Panc1 (cell line): ENCODE results near the gene C9orf43. TPM values are rescaled to one million over a fixed set of nuclear protein-coding genes. Genes with fewer than 3 reads are reported as not detected.
A peak's percentile ranks its signal among the peaks of the same experiment; 100 is the strongest.

ENCODE experiments used
- ATAC-seq: fragments of 200-7000 bp; cut with Tn5 transposase; 2 replicates; pipeline ENCODE4 v1.9.1; 2020; ENCODE audit warnings: mild to moderate bottlenecking, moderate library complexity
- BruUV-seq: library from RNA; stranded (reverse); fragments of 400-500 nt; replicated peaks from 2 replicates; lab custom pipeline; 2021; lab: Mats Ljungman, UMichigan
- CTCF ChIA-PET: fragments of 300-600 bp; sonication (Branson Sonifier 250); formaldehyde crosslinking; loops from one replicate; lab custom pipeline; 2022; ENCODE audit warnings: antibody characterized with exemption; lab: Charles Lee
- POLR2A ChIA-PET: fragments of 300-600 bp; sonication (Branson Sonifier 250); formaldehyde crosslinking; loops from one replicate; lab custom pipeline; 2022; ENCODE audit warnings: antibody characterized with exemption; lab: Charles Lee
- DNase-seq: peaks from one replicate; pipeline ENCODE4 v3.0.0-alpha.2; 2010; ENCODE audit warnings: low read depth, low spot score
- H3K27ac ChIP-seq: 2 replicates; pipeline ENCODE4 v1.5.1; 2011; ENCODE audit warnings: mild to moderate bottlenecking, low read length, inconsistent platforms
- H3K27me3 ChIP-seq: fragments of 200-500 bp; sonication (Bioruptor generic); 2 replicates; pipeline ENCODE4 v1.6.0; 2014; ENCODE audit warnings: low read length, inconsistent platforms; ENCODE audit not compliant: control insufficient read depth, insufficient read depth
- H3K36me3 ChIP-seq: fragments of 200-500 bp; sonication (Bioruptor generic); 2 replicates; pipeline ENCODE4 v1.5.1; 2014; ENCODE audit warnings: inconsistent platforms, mild to moderate bottlenecking, low read length, moderate library complexity; ENCODE audit not compliant: control insufficient read depth, insufficient read depth
- H3K4me1 ChIP-seq: 2 replicates; pipeline ENCODE4 v1.5.1; 2011; ENCODE audit warnings: inconsistent platforms, mild to moderate bottlenecking, low read length, moderate library complexity; ENCODE audit not compliant: control insufficient read depth, insufficient read depth
- H3K4me3 ChIP-seq, 2 experiments: 2 replicates each; pipeline ENCODE4 v1.5.1; 2011 to 2012; ENCODE audit warnings: low read depth in 2 of 2, low read length in 2 of 2, mild to moderate bottlenecking in 2 of 2, inconsistent platforms in 1 of 2, moderate library complexity in 1 of 2
- H3K9me3 ChIP-seq: fragments of 200-500 bp; sonication (Bioruptor generic); 2 replicates; pipeline ENCODE4 v1.5.1; 2014; ENCODE audit warnings: low read depth, mild to moderate bottlenecking, inconsistent platforms, low read length, moderate library complexity; ENCODE audit not compliant: control insufficient read depth, insufficient read depth
- CTCF ChIP-seq: fragments of 450-650 bp; IDR thresholded peaks from 2 replicates; pipeline ENCODE4 v1.5.1; 2017; ENCODE audit warnings: mild to moderate bottlenecking
- POLR2AphosphoS5 ChIP-seq: IDR thresholded peaks from 2 replicates; pipeline ENCODE4 v1.6.1; 2012; ENCODE audit warnings: mild to moderate bottlenecking, low read depth, low read length, moderate library complexity
- SIN3A ChIP-seq: IDR thresholded peaks from 2 replicates; pipeline ENCODE4 v1.6.1; 2012; ENCODE audit warnings: low read depth, mild to moderate bottlenecking, low read length, moderate library complexity, borderline replicate concordance; ENCODE audit not compliant: insufficient read depth
- TCF7L2 ChIP-seq: IDR thresholded peaks from 2 replicates; pipeline ENCODE4 v1.6.1; 2011; ENCODE audit warnings: mild to moderate bottlenecking, low read depth, low read length, inconsistent platforms
- in situ Hi-C: cut with HindIII; loops from 2 replicates; pipeline ENCODE4 v1.10.0; 2016; ENCODE audit warnings: low sequenced_read_pairs, low pct_unique_long_range_greater_than_20kb
- intact Hi-C: fragments of 100-400 bp; cut with micrococcal nuclease; formaldehyde crosslinking; loops from one replicate; pipeline ENCODE4 v1.10.0; 2022; ENCODE audit not compliant: unreplicated experiment
- total RNA-seq: library from RNA; stranded (reverse); gene quantifications from one replicate; pipeline ENCODE4 v1.2.1, GENCODE V29; 2021; ENCODE audit not compliant: unreplicated experiment
- TF ChIP-seq, protein P1 (sequence below), 2 experiments: IDR thresholded peaks; 2 replicates each; pipeline ENCODE4 v1.6.1; 2011 to 2012; ENCODE audit warnings: low read depth in 2 of 2, control low read depth in 1 of 2, low read length in 1 of 2, mild to moderate bottlenecking in 1 of 2, moderate library complexity in 1 of 2; ENCODE audit not compliant: insufficient read depth in 1 of 2

Gene C9orf43
- total RNA-seq, 1 experiment from 2014 or later, result 1.2 TPM

GRCh38 chr9:113462781-113463286 lies 52.3 kb downstream of the C9orf43 start:
- CTCF ChIA-PET, result interaction anchor here (0.6 kb wide), 1 partner anchor 166 kb away, joined by 4 read pairs; no protein-coding TSS in a partner anchor
- Histone ChIP-seq H3K27me3 (no peaks in the 10 kb centered on the region), H3K4me1 (peaks cover 22% of the 10 kb centered on the region), H3K36me3 (peaks cover 3% of the 10 kb centered on the region; the same call in 1 of the 2 replicates), H3K4me3 (peak overlapping the region; percentile 44 to 57; a peak in 3 of 4 replicates), H3K9me3 (no peaks in the 10 kb centered on the region), H3K27ac (peak overlapping the region; percentile 59)
- POLR2A ChIA-PET, result no interaction called here
- TF ChIP-seq POLR2AphosphoS5 (no peak), CTCF (no peak), SIN3A (no peak)
- TF ChIP-seq, protein P1, sequence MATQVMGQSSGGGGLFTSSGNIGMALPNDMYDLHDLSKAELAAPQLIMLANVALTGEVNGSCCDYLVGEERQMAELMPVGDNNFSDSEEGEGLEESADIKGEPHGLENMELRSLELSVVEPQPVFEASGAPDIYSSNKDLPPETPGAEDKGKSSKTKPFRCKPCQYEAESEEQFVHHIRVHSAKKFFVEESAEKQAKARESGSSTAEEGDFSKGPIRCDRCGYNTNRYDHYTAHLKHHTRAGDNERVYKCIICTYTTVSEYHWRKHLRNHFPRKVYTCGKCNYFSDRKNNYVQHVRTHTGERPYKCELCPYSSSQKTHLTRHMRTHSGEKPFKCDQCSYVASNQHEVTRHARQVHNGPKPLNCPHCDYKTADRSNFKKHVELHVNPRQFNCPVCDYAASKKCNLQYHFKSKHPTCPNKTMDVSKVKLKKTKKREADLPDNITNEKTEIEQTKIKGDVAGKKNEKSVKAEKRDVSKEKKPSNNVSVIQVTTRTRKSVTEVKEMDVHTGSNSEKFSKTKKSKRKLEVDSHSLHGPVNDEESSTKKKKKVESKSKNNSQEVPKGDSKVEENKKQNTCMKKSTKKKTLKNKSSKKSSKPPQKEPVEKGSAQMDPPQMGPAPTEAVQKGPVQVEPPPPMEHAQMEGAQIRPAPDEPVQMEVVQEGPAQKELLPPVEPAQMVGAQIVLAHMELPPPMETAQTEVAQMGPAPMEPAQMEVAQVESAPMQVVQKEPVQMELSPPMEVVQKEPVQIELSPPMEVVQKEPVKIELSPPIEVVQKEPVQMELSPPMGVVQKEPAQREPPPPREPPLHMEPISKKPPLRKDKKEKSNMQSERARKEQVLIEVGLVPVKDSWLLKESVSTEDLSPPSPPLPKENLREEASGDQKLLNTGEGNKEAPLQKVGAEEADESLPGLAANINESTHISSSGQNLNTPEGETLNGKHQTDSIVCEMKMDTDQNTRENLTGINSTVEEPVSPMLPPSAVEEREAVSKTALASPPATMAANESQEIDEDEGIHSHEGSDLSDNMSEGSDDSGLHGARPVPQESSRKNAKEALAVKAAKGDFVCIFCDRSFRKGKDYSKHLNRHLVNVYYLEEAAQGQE (IDR thresholded peaks at IDR 0.05; ENCODE audit: insufficient read depth in 1 of 2, low read depth in 2 of 2, low read length in 1 of 2), result no peak
- intact Hi-C loops, result no loop called here
- ATAC-seq (no peak), DNase-seq (no peak)
- in situ Hi-C loops, result no loop called here
- no TSS peak for BruUV-seq

- ATAC-seq (peak; percentile 97), DNase-seq (no peak)
- H3K4me1 ChIP-seq, result peaks cover 22% of the 10 kb centered on the region
- CTCF ChIA-PET, result no interaction called here
- peaks cover 3% of the 10 kb centered on the region; the same call in 1 of the 2 replicates for H3K36me3 ChIP-seq
- H3K27me3 ChIP-seq, result no peaks in the 10 kb centered on the region
- intact Hi-C loops, result no loop called here
- TF ChIP-seq TCF7L2 (no peak), CTCF (no peak), SIN3A (no peak), POLR2AphosphoS5 (no peak)
- TF ChIP-seq, protein P1 (IDR thresholded peaks at IDR 0.05; ENCODE audit: insufficient read depth in 1 of 2, low read depth in 2 of 2, low read length in 1 of 2), result no peak
- H3K4me3 ChIP-seq, result peak within 1 kb of the TSS; percentile 44 to 57
- no peaks in the 10 kb centered on the region for H3K9me3 ChIP-seq
- POLR2A ChIA-PET, result no interaction called here
- no TSS peak for BruUV-seq
- H3K27ac ChIP-seq, result peak within 1 kb of the TSS; percentile 71
- in situ Hi-C loops, result no loop called here
These were observed 53.1 kb downstream of the C9orf43 start, which contains the start of gene RGS3 for GRCh38 chr9:113463418-113464285. Gene RGS3 (plus strand): TSS chr9:113463727. CDS start chr9:113463803, 76 bp downstream.
